ENCODE data around the gene ERRFI1.

Gene ERRFI1

GRCh38 chr1:8019229-8019620, 6.9 kb downstream of the ERRFI1 start:
- DNase-seq (ENCODE audit: low read depth in 2 of 2) = no peak

DNA sequence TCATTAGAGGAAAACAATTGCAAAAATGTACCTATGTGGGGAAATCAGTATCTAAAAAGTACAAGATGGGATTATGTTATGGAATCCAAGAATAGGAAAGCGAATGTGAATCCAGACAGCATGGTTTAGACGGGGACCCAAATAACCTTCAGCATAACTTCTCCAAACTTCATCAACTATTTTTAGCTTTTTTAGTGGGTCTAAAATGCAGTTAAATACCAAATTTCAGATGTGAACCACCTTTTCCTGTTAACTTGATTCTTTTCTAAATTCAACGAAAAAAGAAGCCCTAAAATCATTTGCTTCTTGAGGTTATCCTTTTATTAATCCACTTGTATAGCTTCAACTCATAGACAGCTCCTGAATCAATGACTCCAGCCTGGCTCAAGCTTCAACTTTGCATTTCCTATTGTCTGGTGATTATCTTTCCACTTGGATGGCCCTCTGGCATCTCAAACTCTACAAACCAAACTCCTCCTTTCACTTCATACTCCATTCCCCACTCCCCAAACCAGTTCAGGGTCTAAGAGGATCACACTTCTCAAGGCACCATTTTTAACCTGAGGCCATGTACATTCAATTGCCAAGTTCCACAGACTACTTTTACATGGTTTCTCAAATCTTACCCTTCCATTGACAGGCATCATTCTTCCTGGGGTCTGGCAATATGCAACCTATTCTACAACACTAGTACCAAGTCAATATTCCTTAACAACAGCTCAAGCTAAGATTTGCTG, 7.4 kb downstream of the ERRFI1 start:
- no peak for DNase-seq (ENCODE audit: low read depth in 2 of 2)

- no peak for DNase-seq (ENCODE audit: low read depth in 2 of 2)
Observed at GRCh38 chr1:8017495-8018197, 8.5 kb downstream of the ERRFI1 start.

DNA sequence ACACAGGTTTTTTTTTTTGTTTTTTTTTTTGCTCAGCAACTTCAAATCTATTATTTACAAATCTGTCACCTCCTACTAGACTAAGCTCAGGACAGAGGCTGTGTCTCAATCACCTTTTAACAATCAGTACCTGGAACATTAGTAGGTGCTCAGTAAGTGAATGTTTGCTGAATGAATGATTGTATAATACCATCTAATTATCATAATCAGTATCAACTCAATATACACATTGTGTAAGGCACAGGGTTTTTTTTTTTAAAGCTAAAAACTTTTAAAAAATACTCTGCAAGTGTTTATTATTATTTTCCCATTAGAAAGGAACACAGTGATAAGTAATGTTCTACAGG, 9.2 kb downstream of the ERRFI1 start:
- no peak for DNase-seq (ENCODE audit: low read depth in 2 of 2)

- no peak for DNase-seq (ENCODE audit: low read depth in 2 of 2)
Observed at GRCh38 chr1:8016210-8016894, 9.8 kb downstream of the ERRFI1 start.

DNA sequence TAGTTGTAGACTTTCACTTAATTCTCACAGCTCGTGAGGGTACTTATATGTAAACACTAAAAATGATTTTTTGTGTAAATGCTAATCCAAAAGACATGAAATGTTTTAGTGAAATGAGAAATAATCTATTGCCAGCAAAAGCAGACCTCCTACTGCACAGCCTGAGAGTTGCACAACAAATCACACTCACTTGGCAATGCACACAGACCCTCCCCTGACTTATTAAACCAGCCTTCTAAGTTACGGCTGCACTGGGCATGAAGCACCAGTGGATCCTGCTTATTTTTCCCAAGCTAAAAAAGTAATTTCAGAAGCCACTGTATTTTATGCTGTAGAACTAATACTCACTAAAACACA, 10.3 kb downstream of the ERRFI1 start:
- no peak for DNase-seq (ENCODE audit: low read depth in 2 of 2)

DNA sequence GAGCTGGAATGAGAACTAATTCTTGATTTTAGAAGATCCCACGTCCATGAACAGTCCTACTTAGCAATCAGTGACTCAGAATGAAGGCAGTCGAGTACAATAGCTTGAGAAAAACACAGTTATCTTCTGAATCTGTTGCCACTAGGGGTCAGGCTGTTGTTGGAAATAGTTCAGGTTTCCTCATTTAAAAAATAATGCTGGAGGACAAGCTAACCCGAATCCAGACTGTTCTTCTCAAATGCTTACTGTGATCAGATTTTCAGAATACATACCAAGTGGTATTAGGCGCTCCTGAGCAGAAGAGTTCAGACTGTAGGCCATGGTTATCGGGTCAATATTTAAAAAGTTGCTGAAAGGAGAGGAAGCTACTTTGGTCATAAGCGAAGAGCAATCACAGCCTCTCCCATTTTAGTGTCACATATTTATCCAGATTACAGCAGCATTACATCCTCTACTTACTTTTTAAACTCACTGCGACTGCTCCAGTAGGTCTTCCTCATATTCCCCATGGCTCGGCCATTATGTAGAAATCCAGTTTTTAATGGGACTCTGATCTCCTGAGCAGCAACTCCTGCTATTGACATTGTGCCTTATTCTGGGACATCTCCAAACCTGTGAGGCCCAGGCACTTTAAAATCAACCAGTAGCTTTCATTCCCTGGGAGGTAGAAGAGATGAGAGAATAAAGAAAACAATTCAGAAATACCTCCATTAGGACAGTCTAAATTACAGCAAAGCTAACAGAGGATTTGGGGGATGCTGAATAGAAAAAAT, 10.9 kb downstream of the ERRFI1 start:
- no peak for DNase-seq (ENCODE audit: low read depth in 2 of 2)

- no peak for DNase-seq (ENCODE audit: low read depth in 2 of 2)
Observed at GRCh38 chr1:8014381-8014988, 11.6 kb downstream of the ERRFI1 start.

DNA sequence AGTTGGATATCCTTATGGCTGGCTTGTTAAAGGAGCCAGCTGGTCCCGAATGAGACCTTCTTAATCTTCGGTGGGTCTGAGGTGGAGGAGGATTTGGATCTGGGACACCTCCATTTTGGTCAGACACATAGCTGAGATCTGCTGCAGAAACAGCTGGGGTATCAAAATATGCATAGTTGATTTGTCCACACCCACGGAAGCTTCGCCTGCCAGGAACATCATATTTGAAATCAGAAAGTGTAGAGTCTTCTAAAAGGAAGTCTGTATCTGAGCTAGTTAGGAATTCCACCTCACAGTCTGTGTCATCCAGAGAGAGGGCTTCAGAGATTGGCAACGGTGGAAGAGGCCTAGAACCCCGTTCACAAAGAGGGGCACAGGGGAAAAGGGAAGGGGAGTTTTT, 12.3 kb downstream of the ERRFI1 start:
- DNase-seq (ENCODE audit: low read depth in 2 of 2) = no peak

GRCh38 chr1:8013399-8013798, 12.7 kb downstream of the ERRFI1 start:
- DNase-seq (ENCODE audit: low read depth in 2 of 2) = no peak

- no peak for DNase-seq (ENCODE audit: low read depth in 2 of 2)
Observed at GRCh38 chr1:8012955-8013354, 13.2 kb downstream of the ERRFI1 start.

DNA sequence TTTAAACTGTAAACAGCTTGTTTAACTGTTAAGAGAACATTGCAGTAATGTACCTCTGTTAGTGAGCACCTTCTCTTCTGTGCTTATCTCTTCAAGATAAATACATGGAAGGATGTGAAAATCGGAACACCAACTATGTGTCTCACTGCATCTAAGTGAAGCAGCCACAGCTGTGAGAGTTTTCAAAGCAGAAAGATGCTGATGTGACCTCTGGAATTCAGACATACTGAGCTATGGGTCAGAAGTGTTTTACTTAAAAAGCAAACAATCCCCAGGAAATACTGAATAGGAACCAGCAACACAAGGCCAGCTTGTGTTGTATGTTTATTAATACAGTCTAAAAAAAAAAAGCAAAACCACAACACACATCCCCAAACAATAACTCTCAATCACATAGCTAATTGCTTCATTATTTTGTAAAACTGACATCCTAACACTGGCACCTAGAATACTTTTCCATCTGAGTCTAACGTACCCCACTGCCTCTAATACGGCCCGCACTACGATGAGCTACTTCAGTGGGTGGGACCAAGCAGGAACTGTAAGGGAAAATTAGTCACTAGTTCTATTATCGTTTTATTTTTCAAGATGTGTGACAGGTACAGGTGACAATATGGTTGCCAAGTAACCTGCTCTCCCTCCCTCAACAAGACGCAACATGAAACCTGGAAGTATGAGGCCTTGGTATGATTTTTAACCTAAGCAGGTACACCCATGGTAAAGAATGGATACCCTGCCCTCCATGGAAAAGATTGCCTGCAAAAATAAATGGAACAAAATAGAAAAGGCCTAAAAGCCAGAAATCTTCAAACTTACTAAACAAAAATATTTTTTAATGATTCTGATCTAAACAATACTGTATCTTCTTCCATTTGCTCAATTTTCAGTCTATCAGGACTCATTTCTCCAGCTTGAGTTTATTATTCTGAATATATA, 13.9 kb downstream of the ERRFI1 start:
- DNase-seq (ENCODE audit: low read depth in 2 of 2) = no peak

DNA sequence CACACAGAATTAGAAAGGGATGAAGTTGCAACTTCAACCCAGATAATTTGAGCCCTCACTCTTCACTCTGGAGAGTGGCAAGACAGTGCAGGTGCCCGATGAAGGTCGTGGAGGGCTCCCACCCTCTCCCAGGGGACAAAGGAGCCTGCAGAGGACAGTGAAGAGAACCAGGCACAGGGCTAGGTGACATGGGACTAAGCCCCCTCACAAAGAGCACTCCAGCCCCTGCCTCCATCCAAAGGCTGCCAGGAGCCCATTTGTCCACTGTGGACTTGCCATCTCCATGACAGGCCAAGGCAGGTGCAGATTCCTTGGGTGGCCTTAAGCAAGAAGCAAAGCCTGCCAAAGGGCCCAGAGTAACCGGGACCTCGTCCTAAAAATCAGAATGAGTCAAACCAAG, 15.1 kb downstream of the ERRFI1 start:
- DNase-seq (ENCODE audit: low read depth in 2 of 2) = no peak

- no peak for DNase-seq (ENCODE audit: low read depth in 2 of 2)
Observed at GRCh38 chr1:8010080-8010664, 15.9 kb downstream of the ERRFI1 start.

GRCh38 chr1:8009043-8010002, 16.8 kb downstream of the ERRFI1 start:
- no peak for DNase-seq (ENCODE audit: low read depth in 2 of 2)

GRCh38 chr1:8006037-8006963, 19.8 kb downstream of the ERRFI1 start:
- no peak for DNase-seq (ENCODE audit: low read depth in 2 of 2)

DNA sequence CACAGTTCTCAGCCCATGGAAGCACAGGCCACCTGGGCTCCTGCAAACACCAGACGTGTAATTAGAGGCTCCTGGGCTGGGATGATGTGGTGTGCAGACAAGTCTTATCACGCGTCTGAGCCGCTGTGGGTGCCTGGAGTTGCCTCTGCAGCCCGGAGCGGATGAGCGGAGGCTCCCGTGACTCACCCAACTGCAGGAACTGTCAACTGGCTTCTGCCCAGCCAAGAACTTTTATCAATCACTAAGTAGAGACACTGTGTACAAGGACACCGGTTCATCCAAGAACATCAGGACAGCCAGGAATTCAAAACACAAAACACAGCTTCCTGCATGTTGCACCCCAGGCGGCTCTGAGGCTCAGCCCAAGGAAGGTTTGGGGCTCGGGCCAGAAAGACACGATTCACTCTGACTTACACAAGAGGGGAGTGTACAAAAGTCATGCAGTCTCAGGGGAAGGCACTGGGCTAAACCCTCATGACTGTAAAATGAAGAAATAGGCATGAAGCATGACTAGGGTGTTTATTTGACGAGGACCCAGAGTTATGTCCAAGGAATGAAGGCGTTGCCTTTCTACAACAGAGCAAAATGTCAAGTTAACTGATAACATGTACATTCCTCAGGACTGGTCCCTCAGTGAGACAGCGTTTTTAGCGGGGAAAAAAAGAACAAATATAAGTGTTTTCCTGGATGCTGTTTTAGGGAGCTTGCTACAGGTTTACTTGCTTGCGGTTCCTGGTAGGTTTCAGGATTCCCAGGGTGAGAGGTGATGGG, 21.1 kb downstream of the ERRFI1 start:
- DNase-seq (ENCODE audit: low read depth in 2 of 2) = no peak

Measured in stimulated activated CD8-positive, alpha-beta memory T cell treated with anti-CD3 and anti-CD28 coated beads, Interleukin-7, amount 100 ng/mL, for 1 hour (primary cell).